Activated naive CD4-positive, alpha-beta T cell treated with Interleukin-2 at 50 U/mL for 16 hours (primary cell): ENCODE measurements around the gene MLNR.

Source experiments
- DNase-seq: peaks from one replicate; pipeline ENCODE4 v3.0.0-alpha.2; 2020

The MLNR gene

DNA sequence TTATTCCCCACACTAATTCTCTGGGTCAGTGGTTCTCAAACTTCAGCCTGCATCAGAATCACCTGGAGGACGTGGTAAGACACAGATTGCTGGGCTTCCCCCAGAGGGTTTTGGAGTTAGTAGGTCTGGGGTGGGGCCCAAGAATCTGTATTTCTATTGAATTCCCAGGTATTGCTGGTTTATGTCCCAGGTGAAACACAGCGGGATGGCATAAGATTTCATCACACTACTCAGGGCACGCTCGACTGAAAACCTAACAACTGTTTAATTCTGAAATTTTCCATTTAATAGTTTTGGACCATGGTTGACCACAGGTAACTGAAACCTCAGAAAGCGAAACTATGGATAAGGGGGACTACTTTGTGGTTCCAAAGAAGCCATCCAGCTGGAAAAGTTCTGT is 6.5 kb downstream of the MLNR start:
- no peak for DNase-seq

DNA sequence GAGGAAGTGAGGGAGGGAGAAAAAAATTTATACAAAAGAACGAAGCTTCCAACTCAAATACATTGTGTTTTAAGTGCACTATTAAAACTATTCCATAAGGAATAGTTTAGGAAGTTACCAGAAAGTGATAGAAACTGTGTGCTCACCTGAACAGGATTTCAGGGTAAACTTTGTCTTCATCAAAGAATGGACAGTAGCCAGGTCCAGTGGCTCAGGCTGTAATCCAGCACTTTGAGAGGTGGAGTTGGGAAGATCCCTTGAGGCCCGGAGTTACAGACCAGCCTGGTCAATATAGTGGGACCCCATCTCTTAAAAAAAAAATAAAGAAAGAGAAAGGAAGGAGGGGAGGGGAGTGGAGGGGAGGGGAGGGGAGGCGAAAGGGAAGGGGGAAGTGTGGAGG is 14.6 kb downstream of the MLNR start:
- no peak for DNase-seq

DNA sequence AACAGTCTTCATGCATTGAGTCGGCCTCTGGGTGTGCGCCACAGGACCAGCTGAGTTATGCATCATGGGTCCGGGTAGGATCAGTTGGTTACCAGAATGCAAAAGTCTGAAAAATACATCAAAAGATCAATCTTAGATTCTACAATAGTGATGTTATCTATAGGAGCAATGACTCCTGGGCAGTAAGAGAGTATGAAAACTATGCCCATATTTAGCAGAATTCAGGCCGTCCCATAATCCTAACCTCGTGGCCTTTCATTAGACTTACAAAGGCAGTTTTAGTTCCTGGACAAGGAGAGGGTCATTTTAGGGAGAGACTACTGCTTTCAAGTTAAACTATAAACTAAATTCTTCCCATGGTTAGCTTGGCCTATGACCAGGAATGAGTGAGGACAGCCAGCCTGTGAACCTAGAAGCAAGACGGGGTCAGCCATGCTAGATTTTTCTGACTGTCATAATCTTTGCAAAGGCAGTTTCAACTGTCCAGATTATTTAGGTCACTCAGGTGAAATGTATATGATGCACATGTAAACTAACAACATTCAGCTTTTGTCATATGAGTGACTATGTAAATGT is 15.8 kb downstream of the MLNR start:
- DNase-seq = no peak

DNA sequence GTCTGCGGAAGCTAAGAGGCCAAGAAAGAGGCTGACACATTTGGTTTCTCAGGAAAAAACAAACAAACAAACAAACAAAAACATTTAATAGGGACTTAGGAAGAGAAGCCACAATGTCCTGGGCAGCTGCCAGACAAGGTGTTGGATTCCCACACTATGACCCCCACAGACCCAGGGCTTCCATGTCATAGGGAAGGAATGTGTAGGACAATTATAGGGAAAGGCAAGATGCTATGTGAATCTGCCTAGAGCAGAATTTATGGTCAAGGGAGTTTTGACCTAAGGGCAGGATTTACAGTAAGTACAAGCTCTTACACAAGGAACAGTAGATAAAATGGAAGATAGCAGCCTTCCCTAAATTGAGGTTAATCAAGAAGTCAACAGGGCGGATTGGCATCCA is 18.5 kb downstream of the MLNR start:
- DNase-seq = no peak

DNA sequence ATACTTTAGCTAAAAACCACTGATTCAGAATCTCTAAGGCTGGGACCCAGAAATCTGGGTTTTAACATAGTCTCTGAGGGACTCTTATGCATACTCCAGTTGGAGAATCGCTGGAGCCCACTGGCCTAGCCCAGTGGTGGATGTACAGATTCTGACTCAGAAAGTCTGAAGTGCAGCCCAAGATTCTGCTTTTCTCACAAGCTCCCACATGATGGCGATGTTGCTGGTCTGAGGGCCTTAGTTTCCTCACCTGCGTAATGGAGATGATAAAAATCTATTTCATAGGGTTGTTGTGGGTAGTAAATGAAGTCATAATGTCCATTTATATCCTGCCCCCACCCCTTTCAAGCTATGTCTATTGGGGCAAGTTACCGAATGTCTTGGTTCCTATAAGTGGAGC is 19.9 kb downstream of the MLNR start:
- peak; percentile 41 for DNase-seq

DNA sequence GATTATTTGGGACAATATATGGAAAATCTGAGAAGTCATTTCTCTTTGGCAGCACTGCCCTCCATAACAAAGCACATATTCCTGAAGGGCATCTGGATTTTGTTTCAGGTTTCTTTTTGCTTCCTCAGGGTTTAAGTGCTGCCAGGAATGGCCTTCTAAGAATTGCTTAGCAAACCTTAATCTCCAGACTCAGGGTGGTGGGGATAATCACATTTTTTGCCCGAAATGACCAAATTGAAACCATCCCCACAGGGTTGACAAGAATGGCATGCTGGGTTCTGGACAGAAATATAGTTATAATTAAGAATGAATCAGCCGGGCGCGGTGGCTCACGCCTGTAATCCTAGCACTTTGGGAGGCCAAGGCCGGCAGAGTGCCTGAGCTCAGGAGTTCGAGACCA is 21.2 kb downstream of the MLNR start:
- no peak for DNase-seq

DNA sequence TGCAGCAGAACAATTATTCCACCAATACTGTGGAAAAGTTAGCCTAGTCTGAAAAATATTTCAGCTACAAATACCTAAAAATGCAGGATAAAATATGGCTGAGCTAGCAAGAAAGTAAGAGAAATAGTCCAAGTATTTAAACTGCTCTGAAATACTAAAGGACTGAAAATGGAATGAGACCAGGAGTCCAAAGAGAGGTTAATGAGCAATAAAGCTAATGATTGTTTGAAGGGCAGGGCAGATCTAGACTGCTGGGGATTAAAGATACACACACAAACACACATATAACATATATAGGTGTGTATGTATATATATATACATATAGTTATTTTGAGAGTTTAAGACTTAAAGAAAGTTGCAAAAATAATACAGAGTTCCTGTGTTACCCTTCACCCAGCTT is 25.0 kb downstream of the MLNR start:
- DNase-seq = no peak

DNA sequence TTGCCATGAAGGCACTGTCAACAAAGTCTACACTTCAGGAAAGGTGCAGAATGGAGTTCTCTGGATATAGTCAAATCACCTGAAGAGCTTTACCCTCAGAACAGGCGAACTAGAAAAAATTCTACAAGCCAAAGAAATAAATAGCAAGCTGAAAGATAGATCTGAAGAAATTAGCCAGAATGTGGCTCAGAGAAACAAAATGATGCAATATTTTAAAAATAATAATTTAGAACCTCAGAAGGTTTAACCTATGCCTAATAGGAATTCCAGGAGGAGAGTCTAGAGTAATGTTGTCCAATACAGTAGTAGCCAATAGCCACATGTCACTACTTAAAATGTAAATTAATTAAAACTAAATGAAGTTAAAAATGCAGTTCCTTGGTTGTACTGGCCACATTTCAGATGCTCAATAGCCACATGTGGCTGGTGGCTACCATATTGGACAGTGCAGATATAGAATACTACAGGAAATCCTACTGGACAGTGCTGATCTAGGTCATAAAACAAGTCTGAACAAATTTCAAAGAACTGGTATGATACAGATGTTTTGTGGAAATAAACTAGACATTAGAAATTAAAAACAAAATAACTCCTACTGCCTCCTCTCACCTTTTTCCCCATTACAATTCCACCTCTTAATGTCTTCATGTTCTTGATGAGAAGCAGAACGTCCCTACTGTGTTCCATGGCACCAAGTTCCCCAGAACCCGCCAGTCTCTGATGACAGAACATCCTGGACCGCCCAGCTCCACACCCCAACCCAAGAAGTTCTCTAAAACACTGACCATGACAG is 26.9 kb downstream of the MLNR start:
- no peak for DNase-seq

DNA sequence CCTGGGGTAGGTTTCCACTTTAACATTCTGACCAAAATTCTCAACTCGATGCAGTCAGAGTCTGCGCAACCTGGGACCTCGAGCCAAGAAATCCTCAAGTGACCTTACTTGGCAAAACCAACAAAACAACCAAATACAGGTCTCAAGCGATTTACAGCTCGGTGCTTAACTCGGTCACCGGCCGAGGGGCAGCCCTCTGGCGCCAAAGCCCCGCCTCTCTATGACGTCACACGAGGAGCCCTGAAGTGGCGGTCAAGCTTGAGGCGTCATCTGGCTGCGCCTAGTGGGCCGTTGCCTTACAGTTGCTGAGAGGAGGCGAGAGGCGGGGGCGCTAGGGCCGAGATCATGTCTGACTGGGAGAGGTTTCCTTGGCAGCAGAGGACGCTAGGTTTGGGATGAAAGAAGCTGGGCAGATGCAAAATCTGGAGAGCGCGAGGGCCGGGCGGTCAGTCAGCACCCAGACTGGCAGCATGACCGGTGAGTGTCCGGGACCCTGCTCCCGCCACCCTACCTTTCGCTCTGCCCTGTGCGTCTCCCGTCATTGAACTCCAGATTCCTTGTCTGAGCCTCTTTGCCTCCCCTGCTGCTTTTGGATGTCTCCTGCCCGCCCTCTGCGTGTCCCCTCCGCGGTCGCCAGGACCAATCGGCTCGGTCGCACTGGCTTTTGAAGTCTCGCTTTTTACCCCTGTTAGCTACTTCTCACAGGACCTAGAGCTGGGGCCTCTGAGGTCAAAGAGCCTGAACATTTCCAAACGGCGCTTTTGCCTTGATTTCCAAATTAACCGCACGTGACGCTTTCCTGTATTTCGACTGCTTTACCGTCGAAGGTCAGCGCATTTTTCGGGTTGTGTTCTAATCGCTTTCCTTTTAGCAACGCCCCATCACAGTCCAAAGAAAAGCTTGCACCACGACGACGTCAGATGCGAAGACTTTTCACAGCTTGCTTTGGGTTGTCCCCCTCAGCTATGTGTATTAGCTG is 27.8 kb downstream of the MLNR start, which contains the start of gene CDADC1:
Gene CDADC1, plus strand, starts transcription at position 283 of the 979 bp plus-strand sequence. Its CDS starts 113 bp downstream, at position 396.
- DNase-seq = peak; percentile 93

DNA sequence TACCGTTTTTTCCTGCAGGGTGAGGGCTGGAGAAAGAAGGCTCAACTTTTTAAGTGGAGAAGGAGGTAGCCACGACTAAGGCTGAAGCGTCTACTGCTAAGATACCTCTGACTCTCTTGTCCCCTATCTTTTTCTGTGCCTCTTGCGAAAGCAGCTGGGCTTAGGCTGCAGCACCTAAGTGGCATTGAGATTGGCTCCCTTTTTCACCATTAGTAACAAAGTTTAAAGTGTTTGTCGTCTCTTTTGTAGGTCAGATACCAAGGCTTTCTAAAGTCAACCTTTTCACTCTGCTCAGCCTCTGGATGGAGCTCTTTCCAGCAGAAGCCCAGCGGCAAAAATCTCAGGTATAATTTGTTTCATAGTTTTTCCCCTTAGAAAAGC is 28.5 kb downstream of the MLNR start:
- no peak for DNase-seq

DNA sequence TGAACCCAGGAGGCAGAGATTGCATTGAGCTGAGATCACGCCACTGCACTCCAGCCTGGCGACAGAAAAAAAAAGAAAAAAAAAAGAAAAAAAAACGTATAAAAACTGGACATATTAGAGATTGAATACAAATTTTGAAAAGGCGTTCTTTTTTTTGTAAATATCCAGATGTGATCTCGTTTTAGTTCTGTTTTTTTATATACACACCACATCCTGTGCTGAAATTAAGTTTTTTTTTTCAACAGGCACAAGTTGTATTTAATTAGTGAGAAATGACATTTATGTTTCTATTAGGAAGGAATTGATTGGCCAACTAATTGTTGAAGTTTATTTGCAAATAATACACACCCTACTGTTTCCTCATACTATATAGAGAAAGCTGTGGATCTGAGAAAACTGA is 31.2 kb downstream of the MLNR start:
- DNase-seq = no peak

DNA sequence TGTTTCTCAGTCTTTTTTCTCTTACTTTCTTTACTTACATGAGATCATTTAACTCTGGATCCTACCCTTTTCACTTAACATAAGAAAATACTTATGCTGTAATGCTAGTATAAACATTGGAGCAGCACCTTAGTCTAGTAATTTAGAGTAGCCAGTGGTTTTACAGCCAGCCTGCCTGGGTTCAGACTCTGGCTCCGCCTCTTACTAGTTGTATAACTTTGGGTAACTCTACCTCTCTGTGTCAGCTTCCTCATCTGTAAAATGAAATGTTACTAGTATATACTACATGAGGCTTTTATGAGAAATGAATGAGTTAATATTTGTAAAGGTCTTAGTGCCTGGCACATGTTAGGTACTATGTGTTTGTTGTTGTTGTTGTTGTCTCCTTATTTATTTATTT is 33.2 kb downstream of the MLNR start:
- no peak for DNase-seq

DNA sequence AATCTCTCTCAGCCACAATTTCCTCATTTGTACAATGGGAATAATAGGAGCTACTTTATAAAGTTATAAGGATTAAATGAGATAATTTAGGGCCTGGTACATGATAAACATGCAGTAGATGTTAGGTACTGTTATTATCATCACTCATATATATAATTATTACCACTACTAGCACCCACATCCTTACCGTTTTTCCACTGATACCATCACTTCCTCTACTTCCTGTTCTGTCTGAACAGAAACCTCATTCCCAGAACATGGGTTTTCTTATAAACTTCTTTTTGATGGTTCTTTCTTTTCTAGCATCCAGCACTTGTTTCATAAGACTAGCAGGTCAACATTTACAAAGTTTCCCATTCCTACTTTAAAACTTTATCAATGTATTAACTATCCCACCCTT is 33.9 kb downstream of the MLNR start:
- DNase-seq = no peak

DNA sequence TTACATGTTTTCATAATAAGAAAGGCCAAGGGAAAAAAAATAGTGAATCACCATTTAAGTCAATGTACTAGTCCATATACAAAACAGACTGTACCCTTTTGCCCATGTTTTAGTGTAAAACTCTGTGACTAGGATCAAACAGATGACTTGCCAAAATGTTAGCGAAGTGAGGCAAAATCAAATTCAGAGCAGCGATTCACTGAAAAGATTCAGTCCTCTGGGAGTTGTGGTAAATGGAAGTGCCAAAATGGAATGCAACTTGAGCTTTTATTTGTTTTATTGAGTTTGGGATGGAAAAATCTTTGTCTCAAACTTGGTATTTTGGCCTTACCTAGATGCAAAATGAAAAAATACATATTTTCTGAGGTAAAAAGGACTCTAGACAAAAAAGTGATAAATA is 36.7 kb downstream of the MLNR start:
- DNase-seq = no peak

DNA sequence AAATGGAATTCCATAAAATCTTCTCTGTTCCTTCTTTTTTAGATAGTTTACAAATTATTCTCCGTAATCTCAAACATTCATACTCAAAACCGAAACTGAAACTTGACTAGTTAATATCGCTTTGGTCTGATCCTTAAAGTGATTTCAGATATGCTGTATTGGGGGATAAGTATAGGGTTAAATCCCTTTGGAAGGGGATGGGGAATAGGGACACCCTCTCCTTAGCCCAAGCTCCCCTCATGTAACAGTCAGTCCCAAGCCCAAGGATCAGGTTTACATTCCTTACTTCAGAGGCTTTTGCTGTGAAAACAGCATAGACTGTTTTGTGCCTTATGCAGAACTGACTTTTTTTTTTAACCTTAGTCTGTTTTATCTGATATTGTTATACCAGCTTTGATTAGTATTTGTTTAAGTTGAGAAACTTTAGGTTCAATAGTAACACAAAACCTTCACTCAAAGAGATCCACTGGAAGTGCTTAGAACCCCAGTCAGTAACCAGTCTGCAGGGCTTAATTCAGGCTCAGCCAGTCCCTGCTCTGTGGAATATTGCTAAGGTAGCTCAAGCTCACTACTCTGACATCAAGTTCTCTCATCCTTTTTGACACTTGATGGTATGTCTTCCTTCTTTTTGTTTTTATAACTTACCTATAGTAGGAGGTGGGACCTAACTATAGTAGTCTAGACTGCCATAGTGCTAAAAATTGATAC is 38.1 kb downstream of the MLNR start:
- no peak for DNase-seq

DNA sequence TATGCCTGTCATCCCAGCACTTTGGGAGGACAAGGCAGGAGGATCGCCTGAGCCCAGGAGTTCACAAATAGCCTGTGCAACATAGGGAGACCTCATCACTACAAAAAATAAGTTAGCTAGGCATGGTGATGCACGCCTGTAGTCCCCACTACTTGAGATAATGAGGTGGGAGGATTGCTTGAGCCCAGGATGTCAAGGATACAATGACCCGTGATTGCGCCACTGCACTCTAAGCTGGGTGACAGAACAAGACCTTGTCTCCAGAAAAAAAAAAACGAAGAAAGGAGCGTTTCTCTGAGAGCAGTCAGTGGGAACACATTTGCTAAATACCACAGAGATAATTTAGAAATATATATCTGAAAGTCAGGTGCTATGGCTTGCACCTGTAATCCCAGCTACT is 39.4 kb downstream of the MLNR start:
- DNase-seq = no peak

DNA sequence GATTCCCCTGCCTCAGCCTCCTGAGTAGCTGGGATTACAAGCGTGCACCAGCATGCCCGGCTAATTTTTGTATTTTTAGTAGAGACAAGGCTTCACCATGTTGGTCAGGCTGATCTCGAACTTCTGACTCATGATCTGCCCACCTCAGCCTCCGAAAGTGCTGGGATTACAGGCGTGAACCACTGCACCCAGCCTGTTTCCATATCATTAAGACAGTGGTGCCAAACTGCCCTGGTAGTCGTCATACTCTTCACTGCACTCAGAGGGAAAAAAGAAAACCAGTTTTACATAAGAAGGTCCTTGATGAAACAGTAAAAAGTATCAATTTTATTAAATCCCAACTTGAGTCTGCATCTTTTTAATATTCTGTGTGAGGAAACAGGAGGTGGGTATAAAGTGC is 42.5 kb downstream of the MLNR start:
- DNase-seq = no peak

DNA sequence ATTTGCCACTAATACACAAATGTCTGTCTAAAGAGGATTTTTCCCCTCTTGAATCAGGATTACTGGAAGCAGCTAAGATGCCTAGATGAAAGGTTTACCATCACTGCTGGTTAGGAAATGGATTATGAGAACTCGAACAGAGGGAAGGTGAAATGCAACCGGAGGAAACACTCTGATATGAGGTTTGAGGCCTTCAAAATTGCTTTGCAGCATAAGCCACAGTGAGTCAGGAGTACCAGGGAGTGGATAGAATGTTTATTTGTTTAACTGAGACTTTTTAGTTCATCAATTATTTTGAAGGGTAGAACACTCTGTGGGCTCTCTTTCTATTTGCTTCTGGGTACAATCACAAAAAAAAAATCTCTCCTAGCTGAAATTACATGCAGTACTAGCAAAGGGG is 45.7 kb downstream of the MLNR start:
- no peak for DNase-seq

DNA sequence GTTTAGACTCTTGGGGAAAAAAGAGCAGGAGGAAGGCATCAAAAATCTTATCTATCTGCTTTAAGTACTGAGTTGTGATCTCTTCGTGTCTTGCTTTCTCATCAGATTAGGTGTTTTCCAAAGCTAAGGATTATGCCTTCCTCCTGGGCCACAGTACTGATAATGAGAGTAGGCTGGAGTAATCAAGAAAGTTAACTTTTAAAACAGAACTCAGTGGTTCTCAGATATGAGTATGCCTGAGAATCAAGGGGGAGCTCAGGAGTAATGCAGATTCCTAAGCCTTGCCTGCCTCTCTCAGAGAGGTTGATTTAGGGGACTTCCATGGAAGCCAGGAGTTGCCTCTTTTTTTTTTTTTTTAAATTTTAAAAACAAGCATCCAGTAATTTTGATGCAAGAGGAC is 51.1 kb downstream of the MLNR start:
- DNase-seq = no peak
